HG02870 (cell line): ENCODE results near the gene REPS1.
"Not testable (repeated sequence)": the region's sequence is repeated elsewhere in the genome, so short reads cannot be mapped to it uniquely, and the experiment has no call there.

ENCODE experiments used
- ATAC-seq: cut with Tn5 transposase; IDR thresholded peaks from one replicate; pipeline ENCODE4 v1.9.1; 2021; ENCODE audit warnings: mild to moderate bottlenecking, moderate library complexity; ENCODE audit not compliant: unreplicated experiment

REPS1 gene, protein sequence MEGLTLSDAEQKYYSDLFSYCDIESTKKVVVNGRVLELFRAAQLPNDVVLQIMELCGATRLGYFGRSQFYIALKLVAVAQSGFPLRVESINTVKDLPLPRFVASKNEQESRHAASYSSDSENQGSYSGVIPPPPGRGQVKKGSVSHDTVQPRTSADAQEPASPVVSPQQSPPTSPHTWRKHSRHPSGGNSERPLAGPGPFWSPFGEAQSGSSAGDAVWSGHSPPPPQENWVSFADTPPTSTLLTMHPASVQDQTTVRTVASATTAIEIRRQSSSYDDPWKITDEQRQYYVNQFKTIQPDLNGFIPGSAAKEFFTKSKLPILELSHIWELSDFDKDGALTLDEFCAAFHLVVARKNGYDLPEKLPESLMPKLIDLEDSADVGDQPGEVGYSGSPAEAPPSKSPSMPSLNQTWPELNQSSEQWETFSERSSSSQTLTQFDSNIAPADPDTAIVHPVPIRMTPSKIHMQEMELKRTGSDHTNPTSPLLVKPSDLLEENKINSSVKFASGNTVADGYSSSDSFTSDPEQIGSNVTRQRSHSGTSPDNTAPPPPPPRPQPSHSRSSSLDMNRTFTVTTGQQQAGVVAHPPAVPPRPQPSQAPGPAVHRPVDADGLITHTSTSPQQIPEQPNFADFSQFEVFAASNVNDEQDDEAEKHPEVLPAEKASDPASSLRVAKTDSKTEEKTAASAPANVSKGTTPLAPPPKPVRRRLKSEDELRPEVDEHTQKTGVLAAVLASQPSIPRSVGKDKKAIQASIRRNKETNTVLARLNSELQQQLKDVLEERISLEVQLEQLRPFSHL

DNA sequence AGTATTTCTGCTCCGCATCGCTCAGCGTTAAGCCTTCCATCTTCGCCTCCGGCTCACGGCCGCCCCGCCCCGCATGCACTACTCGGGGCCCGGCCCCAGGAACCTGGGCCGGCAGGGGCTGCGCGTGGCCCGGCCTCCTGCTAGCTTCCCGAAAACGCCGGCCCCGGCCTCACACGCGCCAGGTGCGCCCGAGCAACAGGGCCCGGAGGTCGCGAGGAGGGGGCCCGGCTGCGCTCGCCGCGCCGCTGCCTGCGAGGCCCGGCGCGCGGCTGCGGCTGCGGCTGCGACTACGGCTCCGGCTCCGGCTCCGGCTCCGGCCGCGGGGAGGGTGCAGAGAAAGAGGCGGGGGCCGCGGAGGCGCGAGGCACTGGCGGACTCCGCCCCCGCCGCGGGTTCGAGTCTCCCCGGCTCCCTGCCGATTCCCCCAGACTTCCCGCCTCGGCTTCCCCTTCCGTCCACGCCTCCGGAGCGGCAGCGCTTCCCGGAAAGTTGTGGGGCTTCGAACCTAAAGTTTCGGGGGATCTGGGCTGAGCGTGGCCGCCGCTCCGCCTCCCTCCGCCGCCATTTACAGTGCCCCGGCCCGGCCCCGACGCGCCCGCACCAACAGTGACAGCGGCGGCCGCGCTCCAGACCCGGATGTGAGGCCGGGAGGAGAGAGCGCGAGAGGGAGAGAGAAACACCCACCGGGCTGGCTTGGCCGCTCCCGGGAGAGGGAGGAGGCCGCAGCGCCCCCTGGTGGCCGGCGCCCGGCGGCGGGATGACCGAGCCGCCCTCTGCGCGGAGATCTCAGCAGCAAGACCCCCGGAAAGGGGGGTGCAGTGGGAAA lies at the start of gene REPS1:
TSS of gene REPS1 (minus strand) at position 611 of the 826 bp plus-strand sequence. CDS start at position 40, 571 bp downstream.
- peak; percentile 84 for ATAC-seq

DNA sequence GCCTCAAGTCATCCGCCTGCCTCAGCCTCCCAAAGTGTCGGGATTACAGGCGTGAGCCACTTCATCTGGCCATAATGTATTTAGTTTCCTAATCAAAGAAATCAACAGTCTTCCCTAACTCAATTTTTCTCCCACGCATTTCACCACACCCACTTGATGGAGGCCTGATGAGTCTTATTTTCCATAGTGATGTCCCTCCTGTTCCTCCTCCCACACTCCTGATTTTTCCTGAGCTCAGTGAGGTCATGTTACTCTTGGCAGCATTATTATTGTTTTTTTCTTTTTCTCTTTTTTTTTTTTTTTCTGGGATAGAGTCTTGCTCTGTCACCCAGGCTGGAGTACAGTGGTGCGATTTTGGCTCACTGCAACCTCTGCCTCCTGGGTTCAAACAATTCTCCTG lies 49.4 kb upstream of the REPS1 start:
- no peak for ATAC-seq

DNA sequence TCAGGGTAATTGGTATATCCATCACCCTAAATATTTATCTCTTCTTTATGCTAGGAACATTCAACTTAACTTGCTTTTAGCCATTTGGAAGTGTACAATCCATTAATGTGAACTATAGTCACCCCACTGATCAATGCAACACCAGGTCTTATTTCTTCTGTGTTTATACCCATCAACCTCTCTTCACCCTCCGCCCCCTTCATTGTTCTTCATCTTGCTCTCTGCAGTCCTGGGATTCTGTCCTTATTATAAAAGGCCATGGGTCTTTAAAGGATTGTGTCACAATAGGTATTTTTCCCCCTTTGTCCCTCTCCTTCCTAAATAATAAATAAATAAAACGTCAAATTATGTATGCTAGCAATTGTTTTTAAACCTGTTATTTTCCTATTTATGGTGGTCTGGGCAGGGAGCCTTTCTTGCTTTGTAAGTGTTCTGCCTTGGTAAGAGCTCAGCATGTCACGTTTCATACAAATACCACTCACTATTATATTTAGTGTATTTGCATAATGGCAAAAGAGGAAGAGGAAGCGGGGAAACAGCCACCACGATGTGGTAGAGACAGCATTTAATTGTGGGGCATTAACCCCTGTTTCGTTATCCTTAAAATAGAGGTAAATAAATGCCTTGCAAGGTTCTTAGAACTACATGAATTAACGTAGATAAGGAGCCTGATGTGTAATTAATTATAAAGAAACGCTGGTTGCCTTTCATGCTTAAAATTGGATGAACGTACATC lies 42.3 kb upstream of the REPS1 start:
- peak; percentile 33 for ATAC-seq

DNA sequence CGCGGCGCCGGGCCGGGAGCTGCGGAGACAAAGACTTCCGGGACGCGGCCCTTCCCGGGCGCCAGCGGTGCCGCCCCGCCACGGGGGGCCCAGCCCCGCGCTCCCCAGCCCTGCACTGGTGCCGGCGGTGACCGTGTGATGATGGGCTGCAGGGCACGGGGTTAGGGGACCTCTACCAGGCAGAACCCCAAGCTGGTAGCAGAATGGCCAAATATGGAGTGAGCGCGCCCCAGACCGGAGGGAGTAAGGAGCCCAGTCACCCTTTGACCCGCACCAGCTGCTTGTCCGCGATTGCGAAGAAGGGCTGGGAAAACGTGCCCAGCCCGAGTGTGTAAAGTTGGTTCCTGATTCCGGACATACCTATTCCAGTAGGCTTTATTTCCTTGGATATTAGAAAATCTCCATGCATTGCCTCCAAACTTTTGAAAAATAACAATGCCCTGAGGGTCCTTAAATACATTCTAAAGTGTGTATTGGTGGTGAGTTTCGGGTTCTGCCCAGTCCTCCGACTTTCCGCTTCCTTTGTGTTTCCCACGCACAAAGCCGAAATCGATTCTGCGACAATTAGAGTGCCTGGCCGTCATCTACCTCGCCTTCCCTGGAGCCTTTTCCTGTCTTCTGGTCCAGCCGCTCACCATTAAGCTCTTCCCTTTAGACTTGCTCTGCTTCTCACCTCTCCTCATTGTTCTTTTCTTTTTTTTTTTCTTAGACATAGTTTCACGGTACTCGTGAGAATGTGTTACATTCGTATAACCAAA lies 41.6 kb upstream of the REPS1 start:
- ATAC-seq, result peak; percentile 29

DNA sequence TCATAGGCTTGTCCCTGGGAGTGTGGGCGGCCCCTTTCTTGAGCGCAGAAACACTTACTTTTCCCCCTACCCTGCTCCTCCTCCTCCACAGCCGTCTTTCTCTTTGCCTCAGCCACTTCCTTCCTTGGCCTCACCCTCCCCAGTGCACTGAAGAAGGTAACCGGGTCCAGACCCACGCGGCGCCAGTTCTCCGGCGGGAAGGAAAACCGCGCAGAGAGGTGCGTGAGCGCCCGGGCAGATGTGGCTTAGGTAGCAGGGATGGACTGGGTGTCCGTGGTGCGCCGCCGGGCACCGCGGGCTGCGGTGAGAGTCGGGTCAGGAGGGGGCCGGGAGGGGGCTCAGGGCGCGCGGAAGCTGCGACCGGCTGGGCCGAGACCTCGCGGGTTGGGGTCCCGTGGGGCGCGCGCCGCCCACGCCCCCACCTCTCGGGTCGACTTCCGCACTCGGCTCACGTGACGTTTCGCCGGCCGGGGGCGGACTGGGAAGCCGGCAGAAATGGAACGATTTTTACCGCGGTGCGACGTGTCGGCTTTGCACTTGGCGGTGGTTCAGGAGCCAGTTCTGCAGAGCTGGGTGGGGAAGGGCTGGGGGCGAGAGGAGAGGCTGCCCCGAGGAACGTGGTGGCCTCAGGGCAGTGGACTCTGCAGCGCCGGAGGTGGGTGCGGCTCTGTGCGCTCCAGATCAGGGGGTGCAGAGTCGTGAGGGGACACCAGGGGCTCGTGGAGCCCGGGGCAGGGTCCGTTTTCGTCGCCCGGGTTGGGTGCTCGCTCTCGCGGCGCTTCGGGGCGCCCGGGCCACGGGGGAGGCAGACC lies 40.8 kb upstream of the REPS1 start, which contains the start of gene ABRACL:
TSS of gene ABRACL (plus strand) at position 88 of the 812 bp plus-strand sequence. CDS start 5,416 bp downstream, outside the sequence.
- ATAC-seq, result peak; percentile 75

DNA sequence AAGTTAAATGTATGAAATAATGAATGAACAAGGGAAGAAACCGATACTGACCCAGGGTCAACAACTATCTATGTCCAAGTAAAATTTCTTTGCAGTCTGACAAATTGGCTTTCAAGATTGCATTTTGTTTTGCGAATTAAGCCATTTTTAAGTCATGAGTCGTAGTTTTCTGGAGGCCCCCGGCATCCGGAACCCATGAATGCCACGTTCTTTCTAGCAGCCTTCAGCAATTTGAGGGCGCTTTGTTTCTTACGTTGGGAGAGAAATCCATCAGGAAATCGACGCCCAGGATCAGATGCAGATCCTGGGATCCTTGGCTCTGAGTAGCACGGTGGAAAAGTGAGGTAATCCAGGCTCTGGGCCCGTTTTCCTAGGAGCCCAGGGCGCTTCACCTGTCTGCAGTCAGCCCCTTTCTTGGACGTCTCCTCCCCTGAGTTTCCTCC lies 40.2 kb upstream of the REPS1 start:
- peak; percentile 3 for ATAC-seq

DNA sequence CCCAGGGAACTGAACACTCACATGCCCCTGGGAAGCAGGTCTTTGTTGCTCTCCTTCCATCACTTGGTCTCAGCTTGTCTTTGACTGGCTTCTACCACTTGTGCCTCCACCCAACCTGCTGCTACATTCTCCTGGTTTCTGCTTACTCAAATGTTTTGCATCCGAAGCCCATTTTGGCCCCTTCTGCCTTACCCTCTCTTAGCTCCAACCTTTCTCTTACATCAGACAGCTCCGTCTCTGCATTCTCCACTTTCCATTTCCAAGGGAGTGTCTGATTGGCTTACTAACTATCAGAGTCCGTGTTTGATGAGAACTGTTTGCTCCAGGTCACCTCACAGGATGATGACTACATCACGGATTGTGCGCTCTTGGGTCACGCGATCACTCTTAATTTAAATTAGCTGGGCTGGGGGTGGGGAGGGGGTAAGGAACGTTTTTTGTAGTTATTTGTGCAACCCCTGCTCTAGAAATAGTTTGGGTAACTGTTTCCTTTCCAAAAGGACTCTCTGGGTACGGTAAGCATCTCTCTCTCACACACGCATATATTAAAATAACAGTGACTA lies 39.6 kb upstream of the REPS1 start:
- no peak for ATAC-seq

DNA sequence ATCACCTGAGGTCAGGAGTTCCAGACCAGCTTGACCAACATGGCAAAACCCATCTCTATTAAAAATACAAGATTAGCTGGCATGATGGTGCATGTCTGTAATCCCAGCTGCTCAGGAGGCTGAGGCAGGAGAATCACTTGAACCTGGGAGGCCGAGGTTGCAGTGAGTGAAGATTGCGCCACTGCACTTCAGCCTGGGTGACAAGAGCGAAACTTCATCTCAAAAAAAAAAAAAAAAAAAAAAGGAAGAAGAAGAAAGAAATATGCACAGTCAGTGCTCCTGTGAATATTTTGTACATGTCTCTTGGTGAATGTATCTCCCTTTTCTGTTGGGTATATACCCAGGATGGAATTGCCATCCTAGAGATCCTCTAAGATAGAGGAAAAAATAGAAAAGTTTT lies 37.4 kb upstream of the REPS1 start:
- not testable (repeated sequence) for ATAC-seq

DNA sequence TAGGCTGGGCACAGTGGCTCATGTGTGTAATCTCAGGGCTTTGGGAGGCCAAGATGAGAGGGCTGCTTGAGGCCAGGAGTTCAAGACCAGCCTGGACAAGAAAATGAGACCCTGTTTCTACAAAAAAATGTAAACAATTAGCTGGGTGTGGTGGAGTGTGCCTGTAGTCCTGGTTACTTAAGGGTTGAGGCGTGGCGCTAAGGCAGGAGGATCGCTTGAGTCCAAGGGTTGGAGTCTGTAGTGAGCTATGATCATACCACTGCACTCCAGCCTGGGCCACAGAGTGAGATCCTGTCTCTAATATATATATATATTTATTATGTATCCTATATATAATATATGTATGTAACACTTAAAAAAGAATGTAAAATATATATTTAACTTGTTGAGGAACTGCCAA lies 32.6 kb upstream of the REPS1 start:
- ATAC-seq, result no peak

DNA sequence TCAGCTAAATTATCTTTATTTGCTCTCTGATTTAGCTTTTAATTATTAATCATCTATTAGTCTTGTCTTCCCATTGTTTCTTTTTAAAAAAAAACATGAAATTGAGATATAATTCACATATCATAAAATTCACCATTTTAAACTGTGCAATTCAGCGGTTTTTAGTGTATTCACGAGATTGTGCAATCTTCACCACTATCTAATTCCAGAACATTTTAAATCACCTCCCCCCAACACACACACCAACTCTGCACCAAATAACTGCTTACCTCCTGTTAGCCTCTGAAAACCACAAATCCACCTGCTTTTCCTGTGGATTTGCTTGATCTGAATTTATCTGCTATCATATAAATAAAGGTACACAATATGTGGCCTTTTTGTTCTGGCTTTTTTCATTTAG lies 31.7 kb upstream of the REPS1 start:
- no peak for ATAC-seq

DNA sequence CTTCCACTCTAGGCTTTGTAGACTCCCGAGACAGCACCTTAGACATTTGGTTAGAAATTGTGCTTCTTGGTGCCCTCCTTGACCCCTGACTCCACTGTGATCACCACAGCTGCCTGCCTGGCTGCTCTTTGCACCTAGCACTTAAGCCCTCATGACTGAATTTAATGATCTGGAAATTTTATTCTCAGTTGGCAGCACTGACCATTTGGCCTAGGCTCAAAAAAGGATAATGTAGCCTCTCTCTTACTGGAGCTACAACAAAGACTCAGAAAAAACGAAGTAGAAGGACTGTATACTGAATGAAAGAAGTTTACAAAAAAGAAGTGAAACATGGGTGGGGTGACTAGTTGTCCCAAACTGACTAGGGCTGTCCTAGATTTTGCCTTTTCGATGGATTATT lies 29.2 kb upstream of the REPS1 start:
- ATAC-seq, result no peak

DNA sequence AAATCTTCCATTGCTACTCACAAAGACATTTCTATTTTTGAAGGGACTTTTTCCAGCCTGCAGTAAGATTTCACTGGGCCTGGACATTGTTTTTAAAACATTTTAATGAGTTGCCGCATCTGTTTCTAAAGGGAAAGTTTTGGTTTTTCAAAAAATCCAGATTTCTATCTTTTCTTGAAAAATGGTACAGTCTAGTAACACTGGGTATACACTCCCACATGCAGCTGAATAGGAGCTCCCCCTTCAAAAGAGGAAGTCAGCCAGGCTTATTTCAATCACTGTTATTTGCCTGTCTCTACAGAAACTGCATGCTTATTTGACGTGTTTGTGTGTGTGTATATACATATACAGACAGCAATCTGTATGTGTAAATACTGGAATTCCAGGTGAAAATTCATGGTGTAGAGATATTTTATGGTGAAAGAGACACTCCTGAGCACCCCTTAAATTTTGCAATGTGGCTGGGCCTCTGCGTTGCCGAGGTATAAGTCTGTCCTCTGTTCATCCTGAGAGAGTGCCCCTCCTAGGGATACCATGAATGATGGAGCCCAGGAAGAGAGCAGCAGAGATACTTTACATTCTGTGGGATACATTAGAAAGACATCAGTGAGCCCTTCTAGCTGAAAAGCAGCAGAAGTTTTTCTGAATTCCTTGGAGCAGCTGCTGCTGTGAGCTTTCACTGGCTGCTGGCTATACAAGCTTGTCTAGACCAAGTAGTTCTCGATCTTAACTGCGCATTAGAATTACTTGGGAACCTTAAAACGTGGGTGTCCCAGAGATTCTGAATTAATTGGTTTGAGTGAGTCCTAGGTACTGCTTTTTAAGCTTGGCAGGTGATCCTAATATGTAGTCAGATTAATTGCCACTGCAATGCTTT lies 28.5 kb upstream of the REPS1 start:
- peak; percentile 93 for ATAC-seq

DNA sequence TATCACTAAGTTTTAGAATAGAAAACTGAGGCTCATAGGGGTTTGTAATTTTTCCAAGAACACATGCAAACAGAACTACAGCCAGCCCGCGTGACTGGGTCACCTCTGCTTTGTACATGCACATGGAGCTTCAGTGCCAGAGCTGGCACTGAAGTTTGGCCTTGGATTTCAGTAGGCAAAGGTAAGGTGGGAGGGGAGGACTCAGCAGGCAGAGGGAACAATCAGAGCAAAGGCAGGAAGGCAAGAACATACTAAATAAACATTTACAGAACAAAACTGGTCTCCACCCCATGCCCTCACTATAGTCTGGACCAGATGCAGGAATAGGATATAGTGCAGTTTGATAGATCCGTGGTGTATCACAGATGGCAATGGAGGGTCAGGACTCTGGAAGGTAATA lies 26.9 kb upstream of the REPS1 start:
- no peak for ATAC-seq

DNA sequence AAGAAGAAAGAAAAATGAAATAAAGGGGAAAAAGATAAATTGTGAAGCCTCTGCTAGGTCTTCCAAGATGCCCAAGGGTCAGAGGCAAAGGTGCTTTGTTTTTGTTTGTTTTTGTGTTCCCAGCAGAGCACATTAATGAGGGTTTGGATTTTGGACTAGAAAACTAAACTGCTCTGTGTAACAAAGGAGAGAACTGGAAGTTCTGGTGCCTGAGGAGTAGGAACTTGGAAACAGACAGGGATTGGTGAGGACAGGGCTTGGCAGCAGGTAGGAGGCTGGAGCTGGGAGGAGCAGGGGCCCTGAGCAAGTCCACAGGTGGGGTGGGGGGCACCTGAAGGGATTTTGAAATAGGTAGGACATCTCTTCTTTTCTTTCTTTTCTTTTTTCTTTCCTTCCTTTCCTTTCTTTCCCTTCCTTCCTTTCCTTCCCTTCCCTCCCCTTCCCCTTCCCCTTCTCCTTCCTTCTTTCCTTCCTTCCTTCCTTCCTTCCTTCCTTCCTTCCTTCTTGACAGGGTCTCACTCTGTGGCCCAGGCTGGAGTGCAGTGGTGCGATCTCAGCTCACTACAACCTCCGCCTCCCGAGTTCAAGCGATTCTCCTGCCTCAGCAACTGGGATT lies 25.2 kb upstream of the REPS1 start:
- ATAC-seq, result no peak

DNA sequence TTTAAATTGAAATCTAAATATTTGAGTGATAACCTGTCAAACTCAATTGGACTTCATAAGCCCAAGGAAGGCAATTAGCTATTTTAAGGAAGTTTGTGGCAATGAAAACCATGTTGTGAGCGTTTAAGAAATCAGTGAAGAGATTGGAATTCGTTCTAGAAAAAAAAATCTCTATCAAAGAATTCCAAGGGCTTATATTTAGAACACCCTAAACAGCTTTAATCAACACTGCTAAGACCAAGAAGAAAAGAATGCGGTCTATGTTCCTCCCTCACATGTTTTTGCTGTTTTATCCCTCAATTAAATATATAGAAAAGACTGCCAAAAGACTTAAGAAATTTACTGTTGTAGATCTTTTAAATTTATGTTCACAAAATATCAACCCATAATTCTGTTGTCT lies 23.9 kb upstream of the REPS1 start:
- no peak for ATAC-seq

DNA sequence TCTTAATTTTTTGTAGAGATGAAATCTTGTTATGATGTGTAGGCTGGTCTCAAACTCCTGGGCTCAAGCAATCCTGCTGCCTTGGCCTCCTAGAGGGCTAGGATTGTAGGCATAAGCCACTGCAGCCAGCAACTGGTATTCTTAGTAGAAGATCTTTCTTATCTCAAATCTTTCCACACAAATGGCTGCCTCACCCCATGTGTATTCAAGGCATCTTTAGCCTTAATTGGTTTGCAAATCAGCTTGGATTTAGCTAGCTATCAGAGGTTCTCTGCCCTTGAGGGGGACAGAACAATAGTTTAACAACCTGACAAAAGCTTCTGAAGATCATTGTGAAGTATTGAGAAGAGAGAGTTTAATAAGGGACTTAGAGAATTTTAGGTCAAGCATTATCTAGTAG lies 22.6 kb upstream of the REPS1 start:
- no peak for ATAC-seq

DNA sequence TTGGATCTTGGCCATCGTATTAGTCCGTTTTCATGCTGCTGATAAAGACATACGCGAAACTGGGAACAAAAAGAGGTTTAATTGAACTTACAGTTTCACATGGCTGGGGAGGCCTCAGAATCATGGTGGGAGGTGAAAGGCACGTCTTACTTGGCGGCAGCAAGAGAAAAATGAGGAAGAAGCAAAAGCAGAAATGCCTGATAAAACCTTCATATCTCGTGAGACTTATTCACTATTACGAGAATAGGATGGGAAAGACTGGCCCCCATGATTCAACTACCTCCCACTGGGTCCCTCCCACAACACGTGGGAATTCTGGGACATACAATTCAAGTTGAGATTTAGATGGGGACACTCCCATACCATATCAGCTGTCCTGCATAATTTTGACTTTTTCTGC lies 20.1 kb upstream of the REPS1 start:
- ATAC-seq, result no peak
